Caco-2 (cell line): Measurements from ENCODE around the gene UMOD. TPM values are rescaled to one million over a fixed set of nuclear protein-coding genes. Genes with fewer than 3 reads are reported as not detected.

Source experiments
- BruUV-seq: library from RNA; stranded (reverse); fragments of 400-500 nt; replicated peaks from 2 replicates; lab custom pipeline; 2021; lab: Mats Ljungman, UMichigan
- CTCF ChIA-PET: fragments of 300-600 bp; sonication (Branson Sonifier 250); formaldehyde crosslinking; loops from one replicate; lab custom pipeline; 2022; ENCODE audit warnings: antibody characterized with exemption; lab: Charles Lee
- POLR2A ChIA-PET: fragments of 300-600 bp; sonication (Branson Sonifier 250); formaldehyde crosslinking; loops from one replicate; lab custom pipeline; 2022; ENCODE audit warnings: antibody characterized with exemption; lab: Charles Lee
- DNase-seq, 2 experiments: peaks; one replicate each; pipeline versions ENCODE4 v3.0.0 to v3.0.0-alpha.2; 2020 to 2022
- H3K27me3 ChIP-seq: replicated peaks from 2 replicates; pipeline ENCODE4 v1.6.0; 2011; ENCODE audit warnings: low read length; ENCODE audit not compliant: control insufficient read depth, insufficient read depth
- H3K36me3 ChIP-seq: 2 replicates; pipeline ENCODE4 v1.5.1; 2011; ENCODE audit warnings: low read length; ENCODE audit not compliant: control insufficient read depth, insufficient read depth
- H3K4me1 ChIP-seq: fragments of 250-450 bp; sonication (Bioruptor Pico); 2 replicates; pipeline ENCODE4 v1.5.1; 2020; ENCODE audit warnings: mild to moderate bottlenecking
- H3K4me3 ChIP-seq: 2 replicates; pipeline ENCODE4 v1.5.1; 2011; ENCODE audit warnings: low read depth, mild to moderate bottlenecking, control low read depth, low read length
- H3K9me3 ChIP-seq: fragments of 250-450 bp; sonication (Bioruptor Pico); 2 replicates; pipeline ENCODE4 v1.5.1; 2020; ENCODE audit warnings: mild to moderate bottlenecking, moderate library complexity
- H3K27ac Mint-ChIP-seq: one replicate; pipeline ENCODE4 v1.8.0; 2022; ENCODE audit warnings: mixed read lengths; ENCODE audit not compliant: unreplicated experiment
- H3K27me3 Mint-ChIP-seq: one replicate; pipeline ENCODE4 v1.8.0; 2022; ENCODE audit warnings: mixed read lengths; ENCODE audit not compliant: insufficient read depth, unreplicated experiment
- H3K36me3 Mint-ChIP-seq: one replicate; pipeline ENCODE4 v1.8.0; 2022; ENCODE audit warnings: mild to moderate bottlenecking, mixed read lengths; ENCODE audit not compliant: insufficient read depth, unreplicated experiment
- H3K4me1 Mint-ChIP-seq: one replicate; pipeline ENCODE4 v1.8.0; 2022; ENCODE audit warnings: low read depth, mixed read lengths; ENCODE audit not compliant: unreplicated experiment
- H3K4me3 Mint-ChIP-seq: one replicate; pipeline ENCODE4 v1.8.0; 2022; ENCODE audit warnings: mild to moderate bottlenecking, moderate library complexity, mixed read lengths; ENCODE audit not compliant: unreplicated experiment
- H3K9me3 Mint-ChIP-seq: one replicate; pipeline ENCODE4 v1.8.0; 2022; ENCODE audit warnings: mixed read lengths; ENCODE audit not compliant: unreplicated experiment
- CTCF ChIP-seq, 2 experiments: fragments of 200-600 bp in 1 of 2; IDR thresholded peaks; 1 replicate in 1 of 2; 2 replicates in 1 of 2; pipeline versions ENCODE4 v1.5.1 to v1.8.0; 2011 to 2022; ENCODE audit warnings: antibody characterized with exemption in 1 of 2, control low read depth in 1 of 2, inconsistent platforms in 1 of 2, low read depth in 1 of 2, low read length in 1 of 2, mild to moderate bottlenecking in 1 of 2, moderate library complexity in 1 of 2; ENCODE audit not compliant: insufficient read depth in 1 of 2, severe bottlenecking in 1 of 2, unreplicated experiment in 1 of 2
- intact Hi-C: fragments of 100-400 bp; cut with micrococcal nuclease; formaldehyde crosslinking; loops from one replicate; pipeline ENCODE4 v1.10.0; 2022; ENCODE audit not compliant: unreplicated experiment
- total RNA-seq: library from RNA; stranded (reverse); gene quantifications from 2 replicates; pipeline ENCODE4 v1.2.3, GENCODE V29; 2022

Gene UMOD
- total RNA-seq, 1 experiment from 2014 or later: not detected

GRCh38 chr16:20327444-20328041, 25.0 kb downstream of the UMOD start, which contains the start of gene GP2:
Gene GP2 (minus strand): TSS chr16:20327513. CDS start chr16:20326431, 1,082 bp downstream.
- ChIA-PET CTCF (no interaction called here), POLR2A (no interaction called here)
- Histone ChIP-seq H3K27me3 (no peaks in the 10 kb centered on the region; the same call in 1 of the 2 replicates), H3K4me3 (no peak within 1 kb of the TSS), H3K9me3 (no peaks in the 10 kb centered on the region), H3K4me1 (no peaks in the 10 kb centered on the region; the same call in 1 of the 2 replicates), H3K36me3 (no peaks in the 10 kb centered on the region)
- H3K4me1 Mint-ChIP-seq: no peaks in the 10 kb centered on the region
- no TSS peak for BruUV-seq
- H3K36me3 Mint-ChIP-seq: no peaks in the 10 kb centered on the region
- DNase-seq: no peak
- peaks cover 6% of the 10 kb centered on the region for H3K27me3 Mint-ChIP-seq
- no peak for TF ChIP-seq CTCF (IDR thresholded peaks at IDR 0.05; ENCODE audit: insufficient read depth in 1 of 2, low read depth in 1 of 2, low read length in 1 of 2, severe bottlenecking in 1 of 2, unreplicated experiment in 1 of 2)
- H3K4me3 Mint-ChIP-seq: no peak within 1 kb of the TSS
- H3K9me3 Mint-ChIP-seq: no peaks in the 10 kb centered on the region
- intact Hi-C loops: no loop called here
- H3K27ac Mint-ChIP-seq: no peak within 1 kb of the TSS

- H3K9me3 Mint-ChIP-seq: no peaks in the 10 kb centered on the region
- Histone ChIP-seq H3K4me3 (no peak overlapping the region), H3K36me3 (no peaks in the 10 kb centered on the region), H3K27me3 (no peaks in the 10 kb centered on the region; the same call in 1 of the 2 replicates), H3K9me3 (no peaks in the 10 kb centered on the region), H3K4me1 (no peaks in the 10 kb centered on the region; the same call in 1 of the 2 replicates)
- no peaks in the 10 kb centered on the region for H3K36me3 Mint-ChIP-seq
- DNase-seq: no peak
- CTCF ChIA-PET: no interaction called here
- H3K27me3 Mint-ChIP-seq: peaks cover 6% of the 10 kb centered on the region
- BruUV-seq: no TSS peak
- no peak overlapping the region for H3K27ac Mint-ChIP-seq
- POLR2A ChIA-PET: no interaction called here
- no peaks in the 10 kb centered on the region for H3K4me1 Mint-ChIP-seq
- H3K4me3 Mint-ChIP-seq: no peak overlapping the region
- no peak for TF ChIP-seq CTCF (IDR thresholded peaks at IDR 0.05; ENCODE audit: insufficient read depth in 1 of 2, low read depth in 1 of 2, low read length in 1 of 2, severe bottlenecking in 1 of 2, unreplicated experiment in 1 of 2)
- intact Hi-C loops: no loop called here
These were observed 26.2 kb downstream of the UMOD start for GRCh38 chr16:20326321-20326720.

GRCh38 chr16:20325005-20325404, 27.5 kb downstream of the UMOD start:
- Mint-ChIP-seq H3K36me3 (no peaks in the 10 kb centered on the region), H3K9me3 (no peaks in the 10 kb centered on the region), H3K27ac (no peak overlapping the region), H3K27me3 (peaks cover 6% of the 10 kb centered on the region), H3K4me3 (no peak overlapping the region), H3K4me1 (no peaks in the 10 kb centered on the region)
- POLR2A ChIA-PET: no interaction called here
- no peaks in the 10 kb centered on the region for H3K36me3 ChIP-seq
- no peak overlapping the region for H3K4me3 ChIP-seq
- TF ChIP-seq CTCF (IDR thresholded peaks at IDR 0.05; ENCODE audit: insufficient read depth in 1 of 2, low read depth in 1 of 2, low read length in 1 of 2, severe bottlenecking in 1 of 2, unreplicated experiment in 1 of 2): no peak
- CTCF ChIA-PET: no interaction called here
- no TSS peak for BruUV-seq
- no peaks in the 10 kb centered on the region; the same call in 1 of the 2 replicates for H3K27me3 ChIP-seq
- intact Hi-C loops: no loop called here
- no peak for DNase-seq
- H3K4me1 ChIP-seq: no peaks in the 10 kb centered on the region; the same call in 1 of the 2 replicates
- H3K9me3 ChIP-seq: no peaks in the 10 kb centered on the region
